Measurements from ENCODE around the gene MRPL41.
"Not testable (repeated sequence)": the region's sequence is repeated elsewhere in the genome, so short reads cannot be mapped to it uniquely, and the experiment has no call there.

The MRPL41 gene

GRCh38 chr9:137554349-137554748 lies 2.7 kb downstream of the MRPL41 start:
- DNase-seq = no peak

GRCh38 chr9:137555179-137555578 lies 3.5 kb downstream of the MRPL41 start:
- DNase-seq = no peak

- DNase-seq = no peak
Measured at GRCh38 chr9:137556069-137556838, 4.6 kb downstream of the MRPL41 start.

GRCh38 chr9:137558127-137558526 lies 6.4 kb downstream of the MRPL41 start:
- DNase-seq = no peak

- DNase-seq = no peak
Measured at GRCh38 chr9:137564134-137564533, 12.5 kb downstream of the MRPL41 start.

- DNase-seq = no peak
Measured at GRCh38 chr9:137564817-137565411, 13.2 kb downstream of the MRPL41 start.

- not testable (repeated sequence) for DNase-seq
Measured at GRCh38 chr9:137568445-137568844, 16.8 kb downstream of the MRPL41 start.

- no peak for DNase-seq
Measured at GRCh38 chr9:137569609-137570203, 18.0 kb downstream of the MRPL41 start.

- no peak for DNase-seq
Measured at GRCh38 chr9:137570566-137570965, 18.9 kb downstream of the MRPL41 start.

GRCh38 chr9:137574192-137574591 lies 22.5 kb downstream of the MRPL41 start:
- no peak for DNase-seq

GRCh38 chr9:137575364-137575715 lies 23.7 kb downstream of the MRPL41 start:
- DNase-seq = no peak

- no peak for DNase-seq
Measured at GRCh38 chr9:137575716-137576411, 24.2 kb downstream of the MRPL41 start.

- DNase-seq = peak; percentile 96
Measured at GRCh38 chr9:137578518-137579258, 27.0 kb downstream of the MRPL41 start, which contains the start of gene DPH7. Gene DPH7 (minus strand): TSS chr9:137578925. CDS start chr9:137578777, 148 bp downstream.

GRCh38 chr9:137579259-137579604 lies 27.6 kb downstream of the MRPL41 start:
- DNase-seq = no peak

GRCh38 chr9:137580209-137580953 lies 28.7 kb downstream of the MRPL41 start:
- DNase-seq = no peak

- DNase-seq = no peak
Measured at GRCh38 chr9:137580954-137581322, 29.3 kb downstream of the MRPL41 start.

GRCh38 chr9:137581361-137582285 lies 29.9 kb downstream of the MRPL41 start:
- DNase-seq = no peak

- DNase-seq = no peak
Measured at GRCh38 chr9:137582286-137582860, 30.7 kb downstream of the MRPL41 start.

GRCh38 chr9:137583347-137583746 lies 31.7 kb downstream of the MRPL41 start:
- no peak for DNase-seq

- no peak for DNase-seq
Measured at GRCh38 chr9:137583957-137584356, 32.3 kb downstream of the MRPL41 start.

GRCh38 chr9:137586854-137587253 lies 35.2 kb downstream of the MRPL41 start:
- no peak for DNase-seq
